Stimulated activated CD8-positive, alpha-beta memory T cell treated with anti-CD3 and anti-CD28 coated beads, Interleukin-4, amount 100 ng/mL, for 24 hours (primary cell): Measurements from ENCODE around the gene LAMC3.

ENCODE experiments used
- DNase-seq: peaks from one replicate; pipeline ENCODE4 v3.0.0-alpha.2; 2020; ENCODE audit warnings: low read depth

Gene LAMC3

DNA sequence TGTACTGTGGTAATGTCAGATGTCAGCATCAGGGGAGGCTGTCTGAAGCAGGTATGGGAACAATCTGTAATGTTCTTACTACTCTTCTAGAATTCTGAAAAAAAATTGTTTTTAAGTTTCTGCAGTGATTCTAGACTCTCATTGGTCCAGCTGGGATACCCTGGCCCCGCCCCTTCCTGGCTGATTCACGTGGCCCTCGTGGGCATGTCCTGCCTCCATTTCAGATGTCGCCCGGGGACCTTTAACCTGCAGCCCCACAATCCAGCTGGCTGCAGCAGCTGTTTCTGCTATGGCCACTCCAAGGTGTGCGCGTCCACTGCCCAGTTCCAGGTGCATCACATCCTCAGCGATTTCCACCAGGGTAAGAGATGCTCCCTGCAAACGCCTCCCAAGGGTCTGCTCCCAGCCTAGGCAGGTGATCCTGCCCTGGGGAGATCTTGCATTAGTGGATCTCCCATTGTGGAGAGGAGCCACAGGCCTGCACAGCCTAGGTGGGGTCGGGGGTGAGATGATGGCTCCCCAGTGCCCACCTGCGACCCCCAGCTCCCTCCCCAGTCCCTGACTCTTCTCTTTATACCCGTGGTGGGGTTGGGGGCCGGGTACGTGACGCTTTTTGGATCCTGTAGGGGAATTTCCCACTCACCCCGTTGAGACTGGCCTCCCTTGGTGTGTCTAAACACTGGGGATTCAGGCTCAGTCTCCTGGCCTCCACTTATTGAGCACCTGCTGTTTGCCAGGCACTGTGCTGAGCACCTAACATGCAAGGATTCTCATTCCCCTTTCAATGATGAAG lies 36.5 kb downstream of the LAMC3 start:
- no peak for DNase-seq

DNA sequence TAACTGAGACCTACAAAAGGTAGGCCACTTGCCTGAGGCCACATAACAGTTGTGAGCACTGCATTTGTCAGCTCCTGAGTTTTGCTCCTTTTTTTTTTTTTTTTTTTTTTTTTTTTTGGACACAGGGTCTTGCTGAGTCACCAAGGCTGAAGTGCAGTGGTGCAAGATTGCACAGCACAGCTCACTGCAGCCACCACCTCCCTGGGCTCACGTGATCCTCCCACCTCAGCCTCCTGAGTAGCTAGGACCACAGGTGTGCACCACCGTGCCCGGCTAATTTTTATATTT lies 37.1 kb downstream of the LAMC3 start:
- DNase-seq: no peak

- peak; percentile 64 for DNase-seq
These were observed 37.7 kb downstream of the LAMC3 start for GRCh38 chr9:131046581-131047202.

DNA sequence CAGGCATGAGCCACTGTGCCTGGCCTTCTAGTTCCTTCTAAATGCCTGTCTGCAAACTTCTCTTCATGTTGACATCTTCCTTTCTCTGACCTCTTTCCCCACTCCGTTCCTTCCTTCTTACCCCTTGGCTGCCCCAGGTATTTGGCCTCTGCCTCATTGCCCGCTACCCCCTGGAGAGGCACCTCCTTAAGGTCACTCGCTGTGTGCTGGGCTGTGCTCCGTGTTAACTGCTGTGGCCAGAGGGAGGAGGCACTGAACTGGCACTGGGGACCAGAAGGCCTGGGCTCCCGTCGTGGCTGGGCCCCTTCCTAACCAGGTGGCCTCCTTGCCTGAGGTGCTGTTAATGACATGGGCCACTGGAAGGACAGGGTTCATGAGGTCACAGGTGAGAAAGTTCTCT lies 39.4 kb downstream of the LAMC3 start:
- DNase-seq: no peak

GRCh38 chr9:131048820-131049219 lies 39.8 kb downstream of the LAMC3 start:
- DNase-seq: no peak

- DNase-seq: no peak
These were observed 41.1 kb downstream of the LAMC3 start for GRCh38 chr9:131049829-131050715.

- DNase-seq: no peak
These were observed 41.9 kb downstream of the LAMC3 start for GRCh38 chr9:131050831-131051230.

GRCh38 chr9:131051592-131052517 lies 42.9 kb downstream of the LAMC3 start:
- no peak for DNase-seq

- no peak for DNase-seq
These were observed 44.9 kb downstream of the LAMC3 start for GRCh38 chr9:131053896-131054295.

GRCh38 chr9:131056781-131057506 lies 48.0 kb downstream of the LAMC3 start:
- DNase-seq: no peak

DNA sequence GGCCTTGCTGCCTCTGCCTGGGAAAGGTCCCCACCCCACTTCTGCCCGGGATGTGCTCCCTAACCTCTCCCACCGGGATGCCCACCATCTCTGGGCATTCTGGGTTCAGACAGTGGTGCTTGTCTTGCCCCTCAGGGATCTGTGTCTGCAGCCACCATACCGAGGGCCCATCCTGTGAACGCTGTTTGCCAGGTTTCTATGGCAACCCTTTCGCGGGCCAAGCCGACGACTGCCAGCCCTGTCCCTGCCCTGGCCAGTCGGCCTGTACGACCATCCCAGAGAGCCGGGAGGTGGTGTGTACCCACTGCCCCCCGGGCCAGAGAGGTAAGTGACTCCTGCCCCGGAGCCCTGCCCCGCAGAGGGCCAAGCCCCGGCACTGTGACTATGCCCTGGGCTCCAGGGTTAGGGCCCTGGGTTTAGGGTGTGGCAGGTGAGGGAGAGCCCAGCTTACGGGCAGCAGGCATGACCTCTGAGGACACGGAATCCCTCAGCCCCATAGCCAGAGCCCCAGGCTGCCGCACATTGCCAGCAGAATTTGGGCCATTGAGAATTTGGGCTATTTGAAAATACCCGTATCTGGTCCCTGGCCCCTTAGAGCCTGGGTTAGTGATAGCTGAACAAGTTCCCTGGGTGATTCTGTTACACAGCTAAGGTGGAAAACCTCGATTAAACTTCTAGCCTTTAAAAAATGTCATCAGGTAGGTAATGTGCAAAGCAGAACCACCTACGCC lies 52.1 kb downstream of the LAMC3 start:
- DNase-seq: no peak

DNA sequence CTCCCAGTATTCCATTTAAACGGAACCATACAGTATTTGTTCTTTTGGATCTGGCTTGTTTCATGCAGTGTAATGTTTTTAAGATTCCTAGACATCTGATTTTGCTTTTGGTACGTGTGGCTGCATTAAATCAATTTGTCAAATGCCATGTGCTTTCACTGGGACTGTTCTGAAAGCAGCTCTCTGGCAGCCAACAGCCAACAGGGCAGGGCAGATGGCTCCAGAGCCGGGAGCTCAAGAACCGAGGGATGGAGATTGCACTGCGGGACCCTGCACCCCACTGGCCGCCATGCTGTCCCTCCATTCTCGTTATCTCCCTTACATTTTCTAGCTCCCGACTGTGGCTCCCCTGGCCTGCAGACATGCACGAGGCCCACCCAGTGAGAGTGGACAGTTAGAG lies 54.0 kb downstream of the LAMC3 start:
- DNase-seq: no peak

GRCh38 chr9:131065599-131065998 lies 56.6 kb downstream of the LAMC3 start:
- no peak for DNase-seq

GRCh38 chr9:131067625-131068024 lies 58.7 kb downstream of the LAMC3 start:
- no peak for DNase-seq

- no peak for DNase-seq
These were observed 59.3 kb downstream of the LAMC3 start for GRCh38 chr9:131068076-131068816.

DNA sequence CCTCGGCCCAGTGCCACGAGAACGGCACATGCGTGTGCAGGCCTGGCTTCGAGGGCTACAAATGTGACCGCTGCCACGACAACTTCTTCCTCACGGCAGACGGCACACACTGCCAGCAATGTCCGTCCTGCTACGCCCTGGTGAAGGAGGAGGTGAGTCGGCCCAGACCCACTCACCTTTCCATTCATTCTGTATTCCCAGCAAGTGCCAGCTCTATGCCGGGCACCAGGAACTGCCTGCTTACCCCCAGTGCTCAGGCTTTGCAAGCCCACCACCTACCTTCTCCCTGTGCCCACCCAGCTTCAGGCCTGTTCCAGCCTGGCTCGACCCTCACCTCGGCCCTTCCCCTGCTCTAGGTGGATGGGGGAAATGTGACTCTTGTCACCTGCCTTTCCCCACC lies 60.7 kb downstream of the LAMC3 start:
- DNase-seq: no peak

GRCh38 chr9:131072107-131072870 lies 63.3 kb downstream of the LAMC3 start:
- no peak for DNase-seq

DNA sequence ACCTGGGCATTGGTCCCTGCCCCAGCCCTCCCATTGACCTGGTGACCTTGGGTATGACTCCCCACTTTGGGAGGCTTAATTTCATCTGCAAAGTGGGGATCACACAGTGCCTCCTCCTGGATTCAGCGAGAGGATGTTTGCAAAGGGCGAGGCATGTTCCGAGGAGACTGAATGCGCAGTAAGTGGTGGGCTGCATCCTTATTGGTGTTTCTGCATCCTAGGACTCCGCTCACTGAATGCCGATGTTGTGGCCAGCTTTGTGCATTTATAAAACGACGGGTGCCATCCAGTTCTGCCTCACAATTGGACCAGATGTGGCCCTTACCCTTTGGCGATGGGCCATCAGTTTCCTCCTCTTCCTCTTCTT lies 63.9 kb downstream of the LAMC3 start:
- no peak for DNase-seq
